Mesenteric fat pad (tissue), 1 donor: ENCODE results near the gene MYCBP2. TPM values are rescaled to one million over a fixed set of nuclear protein-coding genes. Genes with fewer than 3 reads are reported as not detected.
"Not testable (repeated sequence)": the region's sequence is repeated elsewhere in the genome, so short reads cannot be mapped to it uniquely, and the experiment has no call there.

Experiments used
- DNase-seq: peaks from one replicate; pipeline ENCODE4 v3.0.0-alpha.2; 2020; ENCODE audit warnings: low spot score
- total RNA-seq: library from RNA; stranded (reverse); fragmentation: NEBNext Ultra II Directional; extraction: Animal tissue kit (Norgen Biotek cat#: 25700); gene quantifications from one replicate; pipeline ENCODE4 v1.2.1, GENCODE V29; 2021
- donor health status: DM: yes; HTN: yes; CAD: no.

The MYCBP2 gene
- total RNA-seq, 1 donor from 2014 or later, result 238 TPM

- DNase-seq, result no peak
Observed at GRCh38 chr13:77299587-77299986, 27.3 kb downstream of the MYCBP2 start.

GRCh38 chr13:77298426-77298825 lies 28.5 kb downstream of the MYCBP2 start:
- DNase-seq, result no peak

GRCh38 chr13:77291774-77292173 lies 35.1 kb downstream of the MYCBP2 start:
- DNase-seq, result no peak

GRCh38 chr13:77290342-77290741 lies 36.6 kb downstream of the MYCBP2 start:
- DNase-seq, result no peak

- no peak for DNase-seq
Observed at GRCh38 chr13:77289851-77290250, 37.0 kb downstream of the MYCBP2 start.

GRCh38 chr13:77285632-77286031 lies 41.3 kb downstream of the MYCBP2 start:
- not testable (repeated sequence) for DNase-seq

DNA sequence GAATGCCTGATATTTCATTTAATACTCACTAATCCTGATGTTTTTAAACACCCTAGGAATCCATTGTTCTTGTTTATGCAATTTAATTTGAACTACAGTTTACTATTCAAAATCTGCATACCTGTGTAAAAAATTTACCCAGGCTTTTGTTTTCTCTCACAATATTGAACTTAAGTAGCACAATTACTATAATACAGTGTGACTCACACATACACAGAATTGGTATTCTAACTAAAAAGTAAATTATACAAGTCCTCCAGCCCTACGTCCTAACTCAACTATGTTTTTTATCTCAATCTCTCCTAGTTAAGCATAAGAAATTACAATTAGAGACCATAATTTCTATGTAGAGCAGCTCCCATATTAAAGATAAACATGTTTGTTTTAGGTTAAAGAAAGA lies 41.8 kb downstream of the MYCBP2 start:
- DNase-seq, result no peak

DNA sequence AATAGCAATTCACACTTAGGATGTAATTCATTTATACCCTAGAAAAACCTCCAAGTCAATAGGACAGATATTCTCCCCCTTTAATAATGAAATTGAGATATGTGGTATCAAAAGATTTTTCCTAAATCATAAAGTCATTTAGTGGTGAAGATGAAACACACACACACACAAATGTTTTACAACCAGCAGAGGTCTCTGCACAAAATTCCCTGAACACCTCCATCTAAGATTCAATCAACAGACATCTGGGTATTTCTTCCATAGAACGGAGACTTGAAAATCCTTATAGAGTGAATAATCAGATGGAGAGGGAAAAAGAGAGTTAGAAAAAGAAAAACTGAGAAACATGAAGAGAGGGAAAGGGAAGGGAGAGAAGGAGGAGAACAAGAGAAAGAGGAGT lies 52.8 kb downstream of the MYCBP2 start:
- DNase-seq, result no peak

DNA sequence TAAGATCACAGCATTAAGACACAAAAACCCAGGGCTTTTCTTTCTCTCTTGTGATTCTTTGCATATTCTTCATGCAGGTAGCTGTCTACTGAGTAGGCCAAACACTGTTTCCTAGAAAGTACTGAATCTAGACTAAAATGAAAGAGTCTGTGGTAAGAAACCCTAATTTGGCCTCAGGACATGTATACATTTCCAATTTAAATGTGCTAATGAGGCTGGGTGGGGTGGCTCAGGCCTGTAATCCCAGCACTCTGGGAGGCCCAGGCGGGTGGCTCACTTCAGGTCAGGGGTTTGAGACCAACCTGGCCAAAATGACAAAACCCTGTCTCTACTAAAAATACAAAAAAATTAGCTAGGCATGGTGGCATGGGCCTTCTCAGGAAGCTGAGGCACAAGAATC lies 57.8 kb downstream of the MYCBP2 start:
- no peak for DNase-seq

DNA sequence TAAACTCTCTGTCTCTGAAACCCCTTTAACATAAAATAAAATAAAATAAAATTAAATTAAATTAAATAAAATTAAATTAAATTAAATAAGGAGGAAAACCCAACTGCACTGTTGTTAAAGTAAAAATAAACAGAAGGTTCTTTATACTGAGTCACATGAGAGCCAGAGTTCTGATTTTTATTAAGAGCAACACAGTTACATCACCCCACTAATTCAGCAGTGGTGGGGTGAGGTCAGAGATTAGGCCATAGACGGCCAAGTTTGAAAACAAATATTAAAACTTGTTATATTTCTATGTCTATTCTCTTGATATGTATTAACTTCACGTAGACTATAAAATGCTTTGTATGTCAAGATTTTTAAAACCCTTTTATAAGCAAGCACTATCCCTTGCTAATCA lies 59.5 kb downstream of the MYCBP2 start:
- no peak for DNase-seq

DNA sequence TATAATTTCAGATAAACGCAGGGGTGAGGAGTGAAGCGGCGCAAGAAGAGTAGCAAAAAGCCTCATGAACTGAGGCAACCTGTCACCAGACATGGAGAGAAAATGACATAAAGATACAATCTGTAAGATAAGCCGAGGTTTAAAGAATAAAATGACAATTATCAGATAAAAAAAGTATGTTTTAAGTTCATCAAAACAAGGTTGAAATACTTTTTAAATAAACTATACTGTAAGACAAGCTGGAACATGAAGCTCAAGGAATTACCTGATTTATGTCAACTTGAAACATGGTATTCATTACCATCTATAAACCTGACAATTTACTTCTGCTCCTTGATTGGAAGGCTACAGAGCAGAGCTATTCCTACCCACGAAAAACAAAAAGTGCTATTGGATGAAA lies 61.6 kb downstream of the MYCBP2 start:
- no peak for DNase-seq

DNA sequence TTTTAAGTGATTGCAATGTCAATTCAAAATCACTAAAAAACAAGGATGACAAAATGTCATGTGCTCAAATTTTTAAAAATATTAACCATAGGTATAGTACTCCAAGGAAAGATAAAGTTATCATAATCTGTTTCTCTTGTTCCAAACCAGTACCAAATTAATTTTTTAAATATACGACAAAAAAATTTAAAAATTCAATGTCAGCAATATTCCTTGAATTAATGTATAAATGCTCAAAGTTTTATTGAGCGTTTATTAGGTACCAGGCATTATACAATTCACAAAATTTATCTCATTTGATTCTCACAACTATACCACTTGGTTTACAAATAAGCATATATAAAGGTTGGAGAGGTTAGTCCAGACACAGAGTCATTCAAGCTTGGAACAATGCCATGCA lies 64.7 kb downstream of the MYCBP2 start:
- DNase-seq, result no peak

GRCh38 chr13:77250975-77251374 lies 75.9 kb downstream of the MYCBP2 start:
- no peak for DNase-seq

DNA sequence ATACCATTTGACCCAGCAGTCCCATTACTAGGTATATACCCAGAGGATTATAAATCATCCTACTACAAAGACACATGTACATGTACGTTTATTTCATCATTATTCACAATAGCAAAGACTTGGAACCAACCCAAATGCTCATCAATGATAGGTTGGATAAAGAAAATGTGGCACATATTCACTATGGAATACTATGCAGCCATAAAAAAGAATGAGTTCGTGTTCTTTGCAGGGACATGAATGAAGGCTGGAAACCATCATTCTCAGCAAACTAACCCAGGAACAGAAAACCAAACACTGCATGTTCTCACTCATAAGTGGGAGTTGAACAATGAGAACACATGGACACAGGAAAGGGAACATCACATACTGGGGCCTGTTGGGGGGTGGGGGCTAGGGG lies 81.7 kb downstream of the MYCBP2 start:
- DNase-seq, result not testable (repeated sequence)

GRCh38 chr13:77239312-77239711 lies 87.6 kb downstream of the MYCBP2 start:
- no peak for DNase-seq

GRCh38 chr13:77235456-77236022 lies 91.4 kb downstream of the MYCBP2 start:
- no peak for DNase-seq

DNA sequence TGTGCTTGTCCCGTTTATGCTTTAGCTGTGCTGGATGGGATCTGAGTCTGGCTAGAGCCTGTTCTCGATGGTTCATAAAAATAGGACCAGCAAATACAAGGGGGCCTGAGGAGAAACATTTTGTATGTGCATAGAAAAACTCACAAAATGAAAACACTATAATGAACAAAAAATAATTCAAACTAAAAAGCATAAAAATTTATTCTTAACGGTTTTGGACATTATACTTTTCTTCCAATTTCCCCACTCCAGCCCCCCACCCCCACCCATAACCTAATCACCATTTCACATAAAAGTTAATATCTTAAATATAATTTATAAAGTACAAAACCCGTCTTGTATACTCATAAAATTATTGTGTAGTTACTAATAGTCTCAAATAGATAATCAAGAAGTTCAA lies 93.7 kb downstream of the MYCBP2 start:
- no peak for DNase-seq

GRCh38 chr13:77230560-77230959 lies 96.3 kb downstream of the MYCBP2 start:
- DNase-seq, result no peak

DNA sequence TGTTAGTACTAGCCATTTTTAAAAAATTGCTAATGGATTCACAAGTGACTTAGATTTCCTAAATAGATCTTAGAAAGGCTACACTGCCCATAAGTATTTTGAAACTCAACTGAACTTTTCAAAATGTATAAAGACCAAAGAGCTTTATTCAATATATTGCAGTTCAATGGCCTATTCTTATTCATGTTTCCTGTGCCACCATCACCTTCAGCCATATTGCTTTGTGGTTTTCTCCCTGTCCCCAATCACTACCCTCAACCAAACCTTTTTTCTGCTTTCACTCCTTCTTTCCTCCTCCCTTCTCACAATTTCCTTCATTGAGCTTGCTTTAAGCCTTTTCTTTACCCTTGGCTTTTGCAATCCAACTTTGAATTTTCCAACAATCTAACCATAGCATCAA lies 100.9 kb downstream of the MYCBP2 start:
- DNase-seq, result no peak

GRCh38 chr13:77222909-77223308 lies 104.0 kb downstream of the MYCBP2 start:
- DNase-seq, result no peak

DNA sequence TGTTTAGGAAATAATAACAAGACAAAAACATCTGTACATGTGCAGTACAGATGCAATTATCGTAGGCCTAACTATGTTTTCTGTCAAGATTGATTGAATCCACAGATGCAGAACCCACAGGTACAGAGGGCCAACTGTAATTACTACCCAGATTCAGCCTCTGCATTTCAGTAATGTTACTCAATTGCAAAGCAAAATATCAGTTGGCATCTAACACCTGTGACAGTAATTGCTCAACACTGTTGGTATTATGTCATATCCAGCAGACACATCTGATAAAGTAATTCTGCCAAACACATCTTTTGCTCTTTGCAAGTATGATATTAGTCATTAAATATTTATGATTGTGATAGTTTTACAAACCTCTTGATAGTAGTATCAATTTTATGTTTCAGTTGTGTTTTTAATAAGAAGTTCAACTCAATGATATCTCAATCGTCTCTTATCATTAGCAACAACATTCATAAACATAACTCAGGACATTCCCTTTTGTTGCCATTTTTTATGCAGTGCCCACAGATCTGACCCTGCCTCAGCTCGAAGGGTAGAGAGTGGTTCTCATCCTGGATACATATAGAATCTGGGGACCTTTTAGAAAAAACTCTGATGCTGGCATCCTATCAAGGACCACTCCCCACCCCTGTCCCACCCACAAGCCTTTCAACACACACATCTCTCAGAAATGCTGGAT lies 104.7 kb downstream of the MYCBP2 start:
- DNase-seq, result no peak

- no peak for DNase-seq
Observed at GRCh38 chr13:77219401-77219800, 107.5 kb downstream of the MYCBP2 start.

DNA sequence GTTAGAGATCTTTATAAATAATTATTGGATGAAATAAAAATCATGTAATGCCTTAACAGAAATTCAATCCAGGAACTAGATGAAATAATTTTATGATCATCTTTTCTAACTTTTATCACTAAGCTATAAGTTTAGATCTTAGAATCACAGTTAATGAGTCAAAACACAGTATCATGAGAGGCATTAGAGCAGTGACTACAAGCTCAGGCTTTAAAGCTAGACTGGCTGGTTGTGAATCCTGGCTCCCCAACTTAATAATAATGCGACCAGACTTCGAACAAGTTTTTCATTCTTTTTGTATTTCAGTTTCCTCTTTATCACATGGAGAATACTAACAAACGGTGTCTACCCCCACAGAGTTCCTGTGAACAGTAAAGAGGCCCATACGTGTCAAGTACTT lies 108.6 kb downstream of the MYCBP2 start:
- no peak for DNase-seq
